Uterus (tissue), 2 donors: ENCODE measurements around the gene SLC6A1.

Source experiments
- POLR2A ChIP-seq, 2 donors: fragments of 450-650 bp; IDR thresholded peaks; one replicate each; pipeline ENCODE4 v1.6.1; 2016; ENCODE audit warnings: antibody characterized with exemption in 2 of 2, mild to moderate bottlenecking in 1 of 2, moderate library complexity in 1 of 2
- TF ChIP-seq, protein P1 (sequence below), 4 experiments: fragments of 200-600 bp in 2 of 4; fragments of 450-650 bp in 2 of 4; sonication (generic) in 2 of 4; IDR thresholded peaks; one replicate each; pipeline ENCODE4 v1.5.1; 2016 to 2019; ENCODE audit warnings: antibody characterized with exemption in 4 of 4, mild to moderate bottlenecking in 2 of 4, moderate library complexity in 1 of 4

DNA sequence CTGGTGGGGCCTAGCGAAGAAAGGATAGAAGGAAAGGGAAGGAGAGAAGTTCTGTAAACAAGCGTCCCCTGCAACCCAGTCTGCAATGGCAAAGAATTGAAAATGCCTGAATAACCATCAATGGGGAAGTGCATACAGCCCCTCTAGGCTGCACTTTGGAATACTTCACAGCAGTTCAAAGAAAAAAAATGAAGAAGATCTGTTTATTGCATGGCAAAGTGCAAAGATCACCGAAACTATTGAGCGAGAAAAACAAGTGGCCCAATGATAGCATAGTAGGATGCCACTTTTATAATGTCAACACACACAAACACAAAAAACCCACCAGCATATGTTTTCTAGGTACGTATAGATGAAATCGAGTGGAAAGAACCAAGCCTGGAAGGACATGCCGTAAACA is 13.6 kb upstream of the SLC6A1 start:
- TF ChIP-seq, protein P1, sequence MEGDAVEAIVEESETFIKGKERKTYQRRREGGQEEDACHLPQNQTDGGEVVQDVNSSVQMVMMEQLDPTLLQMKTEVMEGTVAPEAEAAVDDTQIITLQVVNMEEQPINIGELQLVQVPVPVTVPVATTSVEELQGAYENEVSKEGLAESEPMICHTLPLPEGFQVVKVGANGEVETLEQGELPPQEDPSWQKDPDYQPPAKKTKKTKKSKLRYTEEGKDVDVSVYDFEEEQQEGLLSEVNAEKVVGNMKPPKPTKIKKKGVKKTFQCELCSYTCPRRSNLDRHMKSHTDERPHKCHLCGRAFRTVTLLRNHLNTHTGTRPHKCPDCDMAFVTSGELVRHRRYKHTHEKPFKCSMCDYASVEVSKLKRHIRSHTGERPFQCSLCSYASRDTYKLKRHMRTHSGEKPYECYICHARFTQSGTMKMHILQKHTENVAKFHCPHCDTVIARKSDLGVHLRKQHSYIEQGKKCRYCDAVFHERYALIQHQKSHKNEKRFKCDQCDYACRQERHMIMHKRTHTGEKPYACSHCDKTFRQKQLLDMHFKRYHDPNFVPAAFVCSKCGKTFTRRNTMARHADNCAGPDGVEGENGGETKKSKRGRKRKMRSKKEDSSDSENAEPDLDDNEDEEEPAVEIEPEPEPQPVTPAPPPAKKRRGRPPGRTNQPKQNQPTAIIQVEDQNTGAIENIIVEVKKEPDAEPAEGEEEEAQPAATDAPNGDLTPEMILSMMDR (IDR thresholded peaks at IDR 0.05), result no peak
- TF ChIP-seq POLR2A (IDR thresholded peaks at IDR 0.05), result no peak
